GM12892 (cell line): ENCODE measurements around the gene EID2B.

Experiments used
- POLR2A ChIP-seq: IDR thresholded peaks from 2 replicates; pipeline ENCODE4 v1.6.1; 2011; ENCODE audit warnings: low read depth, low read length, control low read depth
- POLR2AphosphoS5 ChIP-seq: IDR thresholded peaks from 2 replicates; pipeline ENCODE4 v1.6.1; 2011; ENCODE audit warnings: low read depth, low read length, control low read depth

GRCh38 chr19:39506598-39506943, 26.1 kb downstream of the EID2B start:
- no peak for TF ChIP-seq POLR2A
- no peak for TF ChIP-seq POLR2AphosphoS5
